ENCODE data around the gene PLOD1.
"Not testable (repeated sequence)": the region's sequence is repeated elsewhere in the genome, so short reads cannot be mapped to it uniquely, and the experiment has no call there.

Gene PLOD1

DNA sequence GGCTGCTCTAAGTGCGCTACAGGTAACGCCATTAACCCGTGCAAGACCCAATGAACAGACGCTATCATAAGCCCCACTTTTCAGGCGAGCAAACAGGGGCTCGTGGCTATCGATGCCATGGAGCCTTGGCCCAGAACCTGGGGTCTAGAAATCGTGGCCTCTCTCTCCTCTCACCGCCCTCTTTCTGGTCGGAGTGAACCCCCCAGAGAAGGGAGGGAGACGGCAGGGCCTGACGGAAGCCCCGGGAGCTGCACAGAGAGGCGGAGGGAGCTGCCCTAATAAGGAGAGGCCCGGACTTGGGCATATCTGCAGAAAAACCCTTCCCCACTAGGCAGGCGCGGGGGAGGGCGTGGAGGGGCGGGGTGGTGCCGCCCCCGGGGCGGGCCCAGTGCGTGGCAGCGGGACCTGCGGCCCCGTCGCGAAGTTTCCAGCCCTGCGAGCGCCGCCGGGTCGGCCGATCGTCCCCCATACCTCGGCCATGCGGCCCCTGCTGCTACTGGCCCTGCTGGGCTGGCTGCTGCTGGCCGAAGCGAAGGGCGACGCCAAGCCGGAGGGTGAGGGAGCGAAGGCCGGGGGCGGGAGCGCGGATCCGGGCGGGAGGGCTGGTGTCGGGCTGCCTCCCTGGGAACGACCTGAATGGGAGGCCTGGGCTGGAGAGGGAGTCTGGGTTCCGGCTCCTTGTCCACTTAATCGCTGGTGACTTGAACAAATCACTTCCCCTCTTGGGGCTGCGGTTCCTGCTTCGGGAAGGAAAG, at the start of gene PLOD1:
Gene PLOD1, plus strand, starts transcription at position 416 of the 755 bp plus-strand sequence. Its CDS starts 63 bp downstream, at position 479.
- H3K27me3 Mint-ChIP-seq = no peaks in the 10 kb centered on the region
- peak within 1 kb of the TSS in 1 of 2 donors; percentile 42 for H3K27ac Mint-ChIP-seq
- ATAC-seq (peak; percentile 99), DNase-seq (peak; percentile 73 to 80)
- peaks cover 8% of the 10 kb centered on the region for H3K4me1 Mint-ChIP-seq
- no peaks in the 10 kb centered on the region for H3K9me3 Mint-ChIP-seq
- H3K4me3 Mint-ChIP-seq = peak within 1 kb of the TSS; percentile 85 to 86

DNA sequence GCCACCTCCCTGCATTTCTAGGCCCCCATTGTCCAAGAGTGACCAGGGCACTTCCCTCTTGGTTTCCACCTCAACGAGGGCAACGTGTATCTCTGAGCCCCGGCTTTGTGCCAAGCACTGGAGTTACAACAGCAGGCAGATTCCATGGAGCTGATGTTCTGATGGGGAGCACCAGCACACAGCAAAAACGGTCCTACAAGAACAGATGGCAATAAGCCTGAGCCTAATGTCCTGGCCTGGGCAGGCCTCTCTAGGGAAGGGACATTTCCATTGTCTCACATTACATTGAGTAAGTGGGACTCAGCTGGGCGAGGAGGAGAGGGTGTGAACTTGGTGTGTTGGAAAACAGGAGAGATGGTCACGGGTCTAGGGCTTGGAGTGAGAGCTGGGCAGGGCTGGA, 48.6 kb upstream of the PLOD1 start:
- H3K4me3 Mint-ChIP-seq = no peak overlapping the region
- no peak overlapping the region for H3K27ac Mint-ChIP-seq

DNA sequence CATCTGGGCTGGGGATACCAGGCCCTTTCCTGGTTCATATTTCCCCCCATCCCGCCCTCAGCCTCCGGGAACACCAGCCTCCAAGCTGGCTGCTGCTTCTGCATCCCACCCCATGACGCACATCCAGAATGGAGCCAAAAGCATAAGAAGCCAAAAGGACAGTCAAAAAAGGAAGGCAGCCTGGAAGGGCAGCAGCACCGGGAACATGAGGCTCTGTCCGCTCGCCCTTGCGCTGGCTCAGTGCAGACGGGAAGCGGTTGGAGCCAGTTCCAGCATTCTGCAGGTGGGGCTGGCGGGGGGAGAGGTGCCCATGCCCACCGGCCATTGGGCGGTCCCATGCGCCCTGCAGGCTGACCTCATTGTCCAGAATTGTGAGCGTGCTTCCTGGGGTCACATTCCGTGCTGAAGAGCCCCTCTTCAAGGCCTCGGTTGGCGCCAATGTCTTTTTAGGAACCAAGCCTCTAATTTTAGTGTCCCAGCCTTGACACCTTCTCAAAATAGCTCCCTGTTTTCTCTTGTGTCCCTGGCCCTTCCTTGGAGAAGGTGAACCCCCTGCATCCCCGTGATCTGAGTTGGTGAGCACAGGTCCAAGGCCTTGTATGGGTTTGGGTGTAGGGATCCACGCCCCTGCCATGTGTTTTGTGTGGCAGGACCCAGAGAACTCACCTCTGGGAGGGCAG, 47.4 kb upstream of the PLOD1 start:
- Mint-ChIP-seq H3K27ac (no peak overlapping the region), H3K27me3 (peaks cover 29% of the 10 kb centered on the region), H3K4me3 (no peak overlapping the region), H3K9me3 (no peaks in the 10 kb centered on the region), H3K4me1 (no peaks in the 10 kb centered on the region)
- no peak for DNase-seq
- no peak for ATAC-seq

More for the DNA sequence above, 48.6 kb upstream of the PLOD1 start:
- DNase-seq (no peak), ATAC-seq (no peak)
- Mint-ChIP-seq H3K4me1 (no peaks in the 10 kb centered on the region), H3K9me3 (no peaks in the 10 kb centered on the region), H3K27me3 (peaks cover 23% of the 10 kb centered on the region)

DNA sequence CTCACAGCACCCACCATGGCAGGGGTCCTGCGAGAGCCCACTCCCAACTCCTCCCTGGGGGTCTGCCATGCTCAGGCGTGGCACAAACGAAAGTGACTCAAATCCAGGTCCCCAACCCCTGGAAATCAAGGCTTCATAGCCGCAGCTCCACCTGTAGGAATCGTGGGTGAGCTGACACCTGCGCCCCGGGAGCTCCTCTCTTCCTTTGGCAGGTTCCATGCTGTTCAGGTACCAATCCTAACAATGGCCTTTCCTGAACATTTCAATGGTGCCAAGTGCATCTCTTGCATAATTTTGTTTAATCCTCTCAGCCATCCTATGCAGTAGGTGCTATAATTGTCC, 46.9 kb upstream of the PLOD1 start:
- peaks cover 34% of the 10 kb centered on the region for H3K27me3 Mint-ChIP-seq
- no peak overlapping the region for H3K27ac Mint-ChIP-seq
- ATAC-seq (no peak), DNase-seq (no peak)
- no peaks in the 10 kb centered on the region for H3K9me3 Mint-ChIP-seq
- H3K4me3 Mint-ChIP-seq = no peak overlapping the region
- H3K4me1 Mint-ChIP-seq = no peaks in the 10 kb centered on the region

DNA sequence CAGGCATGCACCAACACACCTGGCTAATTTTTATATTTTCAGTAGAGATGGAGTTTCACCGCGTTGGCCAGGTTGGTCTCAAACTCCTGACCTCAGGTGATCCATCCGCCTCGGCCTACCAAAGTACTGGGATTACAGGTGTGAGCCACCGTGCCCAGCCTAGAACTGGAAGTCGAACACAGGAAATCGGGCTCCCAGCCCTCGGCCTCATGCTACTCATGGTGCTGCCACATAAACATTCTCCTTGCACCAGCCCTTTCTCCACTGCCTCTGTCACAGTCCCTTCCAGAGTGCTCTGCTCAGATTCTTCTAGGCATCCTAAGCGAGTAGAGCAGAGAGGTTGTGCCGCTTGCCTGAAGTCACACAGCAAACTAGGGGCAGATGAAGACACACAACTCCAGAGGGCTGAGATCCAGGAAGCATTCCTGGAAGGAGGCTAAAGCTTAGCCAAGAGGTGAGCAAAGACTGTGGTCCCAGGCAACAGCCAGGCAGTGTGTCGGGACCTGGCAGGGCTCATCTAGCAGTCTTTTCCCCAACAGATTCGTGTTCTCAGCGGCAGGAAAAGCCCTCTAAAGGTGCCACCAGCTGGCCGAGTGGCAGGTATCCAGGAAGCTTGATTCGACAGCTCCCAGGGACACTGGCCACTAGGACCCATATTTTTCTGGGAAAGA, 46.2 kb upstream of the PLOD1 start:
- H3K4me3 Mint-ChIP-seq = no peak overlapping the region
- no peaks in the 10 kb centered on the region for H3K9me3 Mint-ChIP-seq
- DNase-seq (no peak), ATAC-seq (no peak)
- no peak overlapping the region for H3K27ac Mint-ChIP-seq
- H3K27me3 Mint-ChIP-seq = peaks cover 35% of the 10 kb centered on the region
- H3K4me1 Mint-ChIP-seq = no peaks in the 10 kb centered on the region

DNA sequence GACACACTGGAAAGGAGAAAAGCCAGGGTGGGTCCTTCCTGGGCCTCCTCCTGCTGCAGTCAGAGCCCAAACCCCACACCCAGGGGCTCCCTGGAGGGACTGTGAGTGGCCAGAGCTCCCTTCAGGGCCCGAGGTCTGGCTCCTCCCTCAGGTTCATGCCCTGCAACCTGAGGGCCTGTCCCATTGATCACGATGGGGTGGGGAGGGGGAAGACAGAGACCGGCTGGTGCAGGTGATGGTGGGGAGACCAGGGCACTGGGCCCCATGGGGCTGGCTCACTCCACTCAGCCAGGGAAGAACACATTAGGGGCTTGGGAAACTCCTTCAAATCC, 45.7 kb upstream of the PLOD1 start:
- Mint-ChIP-seq H3K4me1 (no peaks in the 10 kb centered on the region), H3K27ac (no peak overlapping the region), H3K4me3 (no peak overlapping the region), H3K27me3 (peaks cover 40% of the 10 kb centered on the region), H3K9me3 (no peaks in the 10 kb centered on the region)
- DNase-seq = no peak
- ATAC-seq = no peak

DNA sequence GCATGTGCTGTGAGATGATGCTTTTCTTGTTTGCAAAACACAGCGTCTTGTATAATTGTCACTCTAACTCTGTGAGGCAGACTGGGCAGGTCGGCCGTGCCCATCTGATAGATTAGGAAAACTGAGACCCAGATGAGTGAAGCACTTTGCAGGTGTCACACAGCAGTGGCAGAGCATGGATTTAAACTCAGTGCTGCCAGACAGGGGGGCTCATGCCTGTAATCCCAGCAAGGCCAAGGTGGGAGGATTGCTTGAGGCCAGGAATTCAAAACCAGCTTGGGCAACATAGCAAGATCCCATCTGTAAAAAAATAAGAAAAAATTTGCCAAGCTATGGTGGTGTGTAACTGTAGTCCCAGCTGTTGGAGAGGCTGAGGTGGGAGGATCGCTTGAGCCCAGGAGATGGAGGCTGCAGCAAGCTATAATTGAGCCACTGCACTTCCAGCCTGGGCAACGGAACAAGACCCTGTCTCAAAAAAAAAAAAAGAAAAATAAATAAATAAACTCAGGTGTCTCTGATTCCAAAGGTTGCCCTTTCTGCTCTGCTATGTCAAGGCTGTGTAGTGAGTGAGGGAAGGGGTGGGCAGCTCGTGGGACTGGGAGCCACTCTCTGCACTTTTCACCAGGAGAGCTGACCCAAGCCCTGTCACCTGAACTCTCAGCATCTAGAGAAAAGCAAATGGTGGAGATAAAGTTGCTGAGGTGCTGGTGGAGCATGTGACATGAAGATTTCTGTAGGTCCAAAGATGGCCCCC, 42.9 kb upstream of the PLOD1 start:
- DNase-seq = no peak

DNA sequence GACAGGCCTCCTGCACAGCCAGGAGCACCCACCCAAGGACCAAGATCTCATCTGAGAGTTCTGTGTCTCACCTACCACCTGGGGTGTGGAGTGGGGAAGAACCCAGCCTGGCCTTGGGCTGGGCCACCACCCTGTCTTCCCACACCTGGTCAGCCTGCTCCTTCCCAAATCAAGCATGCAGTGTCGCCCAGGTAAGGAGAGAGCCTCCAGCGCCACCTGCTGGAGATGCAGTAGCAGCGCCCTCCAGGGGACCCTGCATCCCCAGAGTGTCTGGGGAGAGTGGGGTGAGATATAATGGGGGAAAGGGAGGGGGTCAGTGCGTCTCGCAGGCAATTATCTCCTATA, 40.6 kb upstream of the PLOD1 start:
- no peak overlapping the region for H3K4me3 Mint-ChIP-seq
- H3K4me1 Mint-ChIP-seq = no peaks in the 10 kb centered on the region
- H3K9me3 Mint-ChIP-seq = no peaks in the 10 kb centered on the region
- peaks cover 74% of the 10 kb centered on the region for H3K27me3 Mint-ChIP-seq
- H3K27ac Mint-ChIP-seq = no peak overlapping the region
- ATAC-seq = peak; percentile 94
- peak; percentile 64 to 67 for DNase-seq

More for the DNA sequence above, 42.9 kb upstream of the PLOD1 start:
- no peak overlapping the region for H3K4me3 Mint-ChIP-seq
- no peaks in the 10 kb centered on the region for H3K9me3 Mint-ChIP-seq
- H3K27ac Mint-ChIP-seq = no peak overlapping the region
- no peak for ATAC-seq
- H3K27me3 Mint-ChIP-seq = peaks cover 57% of the 10 kb centered on the region
- no peaks in the 10 kb centered on the region for H3K4me1 Mint-ChIP-seq

DNA sequence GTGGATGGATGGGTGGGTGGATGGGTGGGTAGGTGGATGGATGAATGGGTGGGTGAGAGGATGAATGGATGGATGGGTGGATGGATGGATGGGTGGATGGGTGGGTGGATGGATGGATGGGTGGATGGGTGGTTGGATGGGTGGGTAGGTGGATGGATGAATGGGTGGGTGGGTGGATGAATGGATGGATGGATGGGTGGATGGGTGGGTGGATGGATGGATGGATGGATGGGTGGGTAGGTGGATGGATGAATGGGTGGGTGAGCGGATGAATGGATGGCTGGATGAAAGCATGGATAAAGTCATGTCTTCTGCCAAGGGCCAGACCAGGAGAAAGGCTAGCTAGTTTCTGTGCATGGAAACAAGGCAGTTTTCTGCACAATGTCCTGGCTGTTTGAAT, 40.0 kb upstream of the PLOD1 start:
- not testable (repeated sequence) for DNase-seq, H3K27ac Mint-ChIP-seq, H3K4me3 Mint-ChIP-seq, H3K4me1 Mint-ChIP-seq, ATAC-seq, H3K9me3 Mint-ChIP-seq
- peaks cover 76% of the 10 kb centered on the region for H3K27me3 Mint-ChIP-seq

DNA sequence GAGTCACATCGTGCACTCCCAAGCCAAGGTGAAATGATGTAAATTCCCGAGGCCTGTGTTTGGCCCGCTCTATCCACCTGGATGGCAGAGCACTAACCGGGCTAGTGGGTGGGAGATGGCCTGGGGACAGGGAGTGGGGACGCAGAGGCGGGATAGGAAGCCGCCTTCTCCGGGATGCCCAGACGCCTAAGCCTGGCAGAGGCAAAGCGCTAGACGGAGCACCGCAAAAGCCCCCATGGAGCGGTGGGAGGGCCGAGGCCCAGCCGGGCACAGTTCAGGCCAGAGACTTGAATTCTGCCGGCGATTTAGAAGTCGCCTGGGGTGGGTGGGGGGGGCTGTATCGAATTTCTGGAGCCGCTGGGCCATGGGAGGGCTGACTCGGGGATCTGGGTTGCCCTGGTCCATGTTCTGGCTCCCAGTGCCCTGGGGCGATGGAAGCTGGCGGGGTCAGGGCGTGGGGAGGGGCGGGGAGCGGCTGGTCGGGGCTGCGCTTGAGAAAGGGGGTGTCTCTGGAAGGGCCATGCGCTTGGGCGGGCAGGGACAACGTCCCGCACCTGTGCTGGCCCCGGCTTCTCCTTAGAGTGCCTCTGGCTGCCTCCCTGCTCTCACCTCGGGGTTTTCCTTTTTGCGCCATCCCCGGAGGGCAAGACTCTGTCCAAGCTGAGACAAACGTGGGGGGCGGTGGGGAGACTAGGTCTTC, 36.3 kb upstream of the PLOD1 start:
- ATAC-seq (no peak), DNase-seq (no peak)
- Mint-ChIP-seq H3K4me3 (no peak overlapping the region), H3K27me3 (peaks cover 85% of the 10 kb centered on the region), H3K9me3 (no peaks in the 10 kb centered on the region), H3K4me1 (no peaks in the 10 kb centered on the region), H3K27ac (no peak overlapping the region)

DNA sequence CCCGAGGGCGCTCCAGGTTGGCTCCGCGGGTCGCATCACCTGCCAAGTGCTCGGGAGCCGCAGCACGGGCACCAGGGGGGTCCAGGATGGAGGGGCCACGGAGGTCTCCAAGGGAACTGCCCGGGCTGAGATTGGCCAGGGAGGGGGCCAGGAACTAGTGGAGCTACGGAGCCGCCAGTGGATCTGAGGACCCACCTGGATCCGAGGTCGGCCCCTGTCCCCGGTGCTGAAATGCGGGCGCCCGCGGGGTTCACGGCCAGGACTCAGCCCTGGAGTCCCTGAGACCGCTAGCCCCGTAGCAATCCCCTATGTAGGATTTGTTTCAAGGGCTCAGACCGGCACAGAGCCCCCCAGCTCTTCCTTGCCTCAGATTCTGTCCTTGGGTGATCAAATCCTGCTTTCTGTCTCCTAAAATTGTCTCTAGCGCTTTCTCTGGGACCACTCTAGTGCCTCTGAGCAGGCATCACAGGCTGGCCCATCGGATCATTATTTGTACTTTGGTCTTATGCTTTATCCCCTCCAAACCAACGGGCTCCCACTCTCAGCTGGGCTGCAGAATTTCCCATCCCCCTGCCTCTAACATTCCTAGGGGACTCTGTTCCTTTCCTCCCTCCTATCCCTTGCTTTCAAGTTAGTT, 35.6 kb upstream of the PLOD1 start:
- no peak for ATAC-seq
- peaks cover 79% of the 10 kb centered on the region for H3K27me3 Mint-ChIP-seq
- H3K4me1 Mint-ChIP-seq = no peaks in the 10 kb centered on the region
- no peaks in the 10 kb centered on the region for H3K9me3 Mint-ChIP-seq
- no peak for DNase-seq
- no peak overlapping the region for H3K4me3 Mint-ChIP-seq
- no peak overlapping the region for H3K27ac Mint-ChIP-seq

DNA sequence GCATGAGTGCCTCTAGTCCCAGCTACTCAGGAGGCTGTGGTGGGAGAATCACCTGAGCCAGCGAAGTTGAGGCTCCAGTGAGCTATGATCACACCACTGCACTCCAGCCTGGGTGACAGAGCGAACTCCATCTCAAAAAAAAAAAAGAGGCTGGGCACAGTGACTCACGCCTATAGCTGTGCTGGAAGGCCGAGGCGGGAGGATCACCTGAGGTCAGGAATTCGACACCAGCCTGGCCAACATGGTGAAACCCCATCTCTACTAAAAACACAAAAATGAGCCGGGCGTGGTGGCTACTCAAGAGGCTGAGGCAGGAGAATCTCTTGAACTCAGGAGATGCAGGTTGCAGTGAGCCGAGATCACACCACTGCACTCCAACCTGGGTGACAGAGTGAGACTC, 33.1 kb upstream of the PLOD1 start:
- H3K27ac Mint-ChIP-seq, H3K4me3 Mint-ChIP-seq, DNase-seq, ATAC-seq, H3K9me3 Mint-ChIP-seq: not testable (repeated sequence)
- Mint-ChIP-seq H3K4me1 (peaks cover 19% of the 10 kb centered on the region), H3K27me3 (peaks cover 72% of the 10 kb centered on the region)

DNA sequence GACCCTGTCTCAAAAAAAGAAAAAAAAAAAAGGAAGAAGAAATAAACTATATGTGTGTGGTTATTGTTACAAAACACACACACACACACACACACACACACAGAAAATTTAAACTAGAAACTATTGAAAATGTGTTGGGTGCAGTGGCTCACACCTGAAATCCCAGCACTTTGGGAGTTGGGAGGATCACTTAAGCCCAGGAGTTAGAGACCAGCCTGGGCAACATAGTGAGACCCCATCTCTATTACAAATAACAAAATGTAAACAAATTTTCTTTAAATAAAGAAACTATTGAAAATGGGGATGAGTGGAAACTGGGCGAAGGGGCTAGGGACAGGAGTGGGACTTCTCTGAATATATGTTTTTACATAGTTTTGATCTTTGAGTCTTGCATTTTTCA, 31.3 kb upstream of the PLOD1 start:
- Mint-ChIP-seq H3K9me3 (no peaks in the 10 kb centered on the region), H3K4me3 (no peak overlapping the region), H3K27ac (no peak overlapping the region), H3K27me3 (peaks cover 65% of the 10 kb centered on the region), H3K4me1 (peaks cover 34% of the 10 kb centered on the region)
- no peak for ATAC-seq
- DNase-seq = no peak

DNA sequence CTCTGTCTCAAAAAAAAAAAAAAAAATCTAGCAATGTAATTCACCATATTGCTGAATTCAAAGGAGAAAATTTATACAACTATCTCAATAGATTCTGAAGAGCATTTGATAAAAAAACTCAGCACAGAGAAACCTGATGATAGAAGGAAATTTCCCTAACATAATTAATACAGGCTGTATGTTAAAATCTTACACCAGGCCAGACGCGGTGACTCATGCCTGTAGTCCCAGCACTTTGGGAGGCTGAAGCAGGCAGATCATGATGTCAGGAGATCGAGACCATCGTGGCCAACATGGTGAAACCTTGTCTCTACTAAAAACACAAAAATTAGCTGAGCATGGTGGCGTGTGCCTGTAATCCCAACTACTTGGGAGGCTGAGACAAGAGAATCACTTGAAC, 30.4 kb upstream of the PLOD1 start:
- H3K27me3 Mint-ChIP-seq = peaks cover 56% of the 10 kb centered on the region
- not testable (repeated sequence) for H3K9me3 Mint-ChIP-seq, DNase-seq, ATAC-seq, H3K4me3 Mint-ChIP-seq, H3K27ac Mint-ChIP-seq
- H3K4me1 Mint-ChIP-seq = peaks cover 43% of the 10 kb centered on the region

DNA sequence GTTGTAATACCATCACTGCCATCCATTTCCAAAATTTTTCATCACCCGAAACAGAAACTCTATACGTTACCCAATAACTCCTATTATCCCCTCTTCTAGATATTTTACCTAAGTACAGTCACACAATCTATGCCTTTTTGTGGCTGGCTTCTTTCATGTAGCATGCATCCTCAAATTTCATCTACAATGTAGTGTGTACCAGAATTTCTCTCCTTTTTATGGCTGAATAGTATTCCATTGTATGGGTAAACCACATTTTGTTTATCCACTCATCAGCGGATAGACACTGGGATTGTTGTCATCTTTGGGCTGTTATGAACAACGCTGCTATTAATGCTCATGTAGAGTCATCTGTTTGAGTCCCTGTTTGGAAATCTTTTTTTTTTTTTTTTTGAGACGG, 29.5 kb upstream of the PLOD1 start:
- no peak overlapping the region for H3K27ac Mint-ChIP-seq
- no peak overlapping the region for H3K4me3 Mint-ChIP-seq

More for the DNA sequence above, 29.5 kb upstream of the PLOD1 start:
- DNase-seq (no peak), ATAC-seq (no peak)
- Mint-ChIP-seq H3K4me1 (peaks cover 52% of the 10 kb centered on the region), H3K27me3 (peaks cover 48% of the 10 kb centered on the region), H3K9me3 (no peaks in the 10 kb centered on the region)
